Calu3 (cell line): ENCODE data around the gene NMNAT2. TPM values are rescaled to one million over a fixed set of nuclear protein-coding genes. Genes with fewer than 3 reads are reported as not detected.

Source experiments
- BruUV-seq: library from RNA; stranded (reverse); fragments of 400-500 nt; replicated peaks from 2 replicates; lab custom pipeline; 2021; lab: Mats Ljungman, UMichigan
- CTCF ChIA-PET: fragments of 300-600 bp; sonication (Branson Sonifier 250); formaldehyde crosslinking; loops from one replicate; lab custom pipeline; 2022; ENCODE audit warnings: antibody characterized with exemption; lab: Charles Lee
- DNase-seq: peaks from one replicate; pipeline ENCODE4 v3.0.0; 2022
- H3K27ac Mint-ChIP-seq: one replicate; pipeline ENCODE4 v1.8.0; 2022; ENCODE audit warnings: mixed read lengths; ENCODE audit not compliant: unreplicated experiment
- H3K27me3 Mint-ChIP-seq: one replicate; pipeline ENCODE4 v1.8.0; 2022; ENCODE audit warnings: mixed read lengths; ENCODE audit not compliant: unreplicated experiment
- H3K36me3 Mint-ChIP-seq: one replicate; pipeline ENCODE4 v1.8.0; 2022; ENCODE audit warnings: mild to moderate bottlenecking, moderate library complexity, mixed read lengths; ENCODE audit not compliant: insufficient read depth, unreplicated experiment
- H3K4me1 Mint-ChIP-seq: one replicate; pipeline ENCODE4 v1.8.0; 2022; ENCODE audit warnings: mild to moderate bottlenecking, low read depth, mixed read lengths; ENCODE audit not compliant: unreplicated experiment
- H3K4me3 Mint-ChIP-seq: one replicate; pipeline ENCODE4 v1.8.0; 2022; ENCODE audit warnings: mild to moderate bottlenecking, low read depth, moderate library complexity, mixed read lengths; ENCODE audit not compliant: unreplicated experiment
- H3K9me3 Mint-ChIP-seq: one replicate; pipeline ENCODE4 v1.8.0; 2022; ENCODE audit warnings: low read depth, mixed read lengths; ENCODE audit not compliant: unreplicated experiment
- intact Hi-C: fragments of 100-400 bp; cut with micrococcal nuclease; formaldehyde crosslinking; loops from one replicate; pipeline ENCODE4 v1.10.0; 2022; ENCODE audit not compliant: unreplicated experiment
- total RNA-seq: library from RNA; stranded (reverse); gene quantifications from 2 replicates; pipeline ENCODE4 v1.2.3, GENCODE V29; 2022
- TF ChIP-seq, protein P1 (sequence below): fragments of 200-600 bp; IDR thresholded peaks from one replicate; pipeline ENCODE4 v1.8.0; 2022; ENCODE audit warnings: antibody characterized with exemption; ENCODE audit not compliant: unreplicated experiment

NMNAT2 gene
- total RNA-seq, 1 experiment from 2014 or later, result 0.26 TPM

DNA sequence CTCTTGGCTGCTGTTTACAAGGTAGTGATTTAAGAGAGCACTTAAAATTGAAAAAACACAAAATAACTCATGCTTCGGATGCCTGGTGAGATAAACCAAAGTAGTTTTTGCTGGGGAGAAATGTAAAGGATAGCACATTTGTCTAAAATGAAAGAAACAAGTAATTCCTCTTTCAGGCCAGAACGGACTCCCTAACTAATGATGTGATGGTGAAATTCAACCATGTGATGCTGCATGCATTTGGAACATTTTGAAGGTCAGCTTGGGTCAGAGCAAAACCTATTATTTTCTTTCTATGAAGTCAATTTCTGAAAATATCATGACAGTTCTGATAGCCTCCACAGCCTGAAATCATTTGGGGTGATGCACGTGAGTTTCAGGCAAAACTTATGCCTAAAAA, 27.6 kb downstream of the NMNAT2 start:
- H3K36me3 Mint-ChIP-seq, result no peaks in the 10 kb centered on the region
- H3K27me3 Mint-ChIP-seq, result peaks cover 13% of the 10 kb centered on the region
- DNase-seq, result no peak
- no peaks in the 10 kb centered on the region for H3K4me1 Mint-ChIP-seq
- H3K9me3 Mint-ChIP-seq, result no peaks in the 10 kb centered on the region
- H3K4me3 Mint-ChIP-seq, result no peak overlapping the region
- BruUV-seq, result no TSS peak
- no peak overlapping the region for H3K27ac Mint-ChIP-seq
- TF ChIP-seq, protein P1, sequence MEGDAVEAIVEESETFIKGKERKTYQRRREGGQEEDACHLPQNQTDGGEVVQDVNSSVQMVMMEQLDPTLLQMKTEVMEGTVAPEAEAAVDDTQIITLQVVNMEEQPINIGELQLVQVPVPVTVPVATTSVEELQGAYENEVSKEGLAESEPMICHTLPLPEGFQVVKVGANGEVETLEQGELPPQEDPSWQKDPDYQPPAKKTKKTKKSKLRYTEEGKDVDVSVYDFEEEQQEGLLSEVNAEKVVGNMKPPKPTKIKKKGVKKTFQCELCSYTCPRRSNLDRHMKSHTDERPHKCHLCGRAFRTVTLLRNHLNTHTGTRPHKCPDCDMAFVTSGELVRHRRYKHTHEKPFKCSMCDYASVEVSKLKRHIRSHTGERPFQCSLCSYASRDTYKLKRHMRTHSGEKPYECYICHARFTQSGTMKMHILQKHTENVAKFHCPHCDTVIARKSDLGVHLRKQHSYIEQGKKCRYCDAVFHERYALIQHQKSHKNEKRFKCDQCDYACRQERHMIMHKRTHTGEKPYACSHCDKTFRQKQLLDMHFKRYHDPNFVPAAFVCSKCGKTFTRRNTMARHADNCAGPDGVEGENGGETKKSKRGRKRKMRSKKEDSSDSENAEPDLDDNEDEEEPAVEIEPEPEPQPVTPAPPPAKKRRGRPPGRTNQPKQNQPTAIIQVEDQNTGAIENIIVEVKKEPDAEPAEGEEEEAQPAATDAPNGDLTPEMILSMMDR, result no peak
- intact Hi-C loops, result no loop called here
- CTCF ChIA-PET, result no interaction called here

DNA sequence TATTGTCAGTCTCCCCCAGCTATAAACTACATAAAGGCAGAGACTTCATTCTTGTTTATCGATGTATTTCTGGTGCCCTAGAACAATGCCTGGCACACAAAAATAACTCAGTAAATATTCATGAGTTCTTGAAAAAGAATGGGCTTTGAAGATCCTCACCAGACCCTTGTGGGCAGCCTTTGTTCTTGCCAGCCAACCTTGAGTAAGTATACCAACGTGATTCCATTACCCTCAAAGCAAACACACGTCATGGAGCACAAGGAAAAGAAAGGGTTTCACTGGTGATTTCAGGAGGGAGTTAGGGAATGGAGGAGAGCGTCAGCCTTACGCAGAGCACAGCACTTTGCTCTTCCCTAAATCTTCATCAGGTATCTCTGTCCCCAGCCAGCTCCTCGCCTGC, 29.4 kb downstream of the NMNAT2 start:
- TF ChIP-seq, protein P1, result no peak
- Mint-ChIP-seq H3K27ac (no peak overlapping the region), H3K4me1 (no peaks in the 10 kb centered on the region), H3K9me3 (no peaks in the 10 kb centered on the region), H3K4me3 (no peak overlapping the region), H3K27me3 (no peaks in the 10 kb centered on the region), H3K36me3 (no peaks in the 10 kb centered on the region)
- CTCF ChIA-PET, result no interaction called here
- BruUV-seq, result no TSS peak
- intact Hi-C loops, result no loop called here
- no peak for DNase-seq

DNA sequence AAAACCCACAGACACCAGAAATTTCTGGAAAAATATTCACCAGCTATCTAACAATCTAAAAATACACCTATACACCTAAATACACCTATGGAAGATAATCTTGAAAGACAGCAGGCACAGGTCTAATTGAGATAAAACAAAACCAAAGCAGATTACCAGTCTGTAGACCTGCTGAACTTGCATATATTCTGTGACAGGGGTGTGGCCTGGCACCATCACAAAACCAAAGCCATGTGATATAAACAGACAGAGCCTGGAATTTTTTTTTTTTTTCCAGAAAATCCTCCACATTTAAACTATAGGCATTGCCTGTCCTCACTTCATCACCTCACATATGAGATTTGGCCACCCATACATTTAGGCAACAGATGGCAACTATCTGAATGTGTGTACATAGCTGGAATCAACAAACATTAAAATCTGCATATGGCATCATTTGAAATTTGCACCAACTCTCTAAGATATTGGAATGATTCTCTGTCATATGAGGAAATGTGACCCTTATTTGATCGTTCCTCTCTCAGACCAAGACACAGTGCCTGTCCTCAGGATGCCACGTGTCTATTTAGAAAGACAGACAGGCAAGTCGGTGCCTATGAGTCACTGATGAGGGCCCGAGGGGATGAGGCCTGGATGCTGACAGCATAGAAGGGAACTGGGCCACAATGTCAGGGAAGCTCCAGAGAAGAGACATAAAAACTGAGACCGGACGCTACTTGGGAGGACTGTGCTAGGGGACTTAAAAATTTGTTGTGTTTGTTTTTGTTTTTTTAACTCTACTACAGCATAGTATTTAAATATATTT, 32.6 kb downstream of the NMNAT2 start:
- no peak for DNase-seq
- no TSS peak for BruUV-seq
- CTCF ChIA-PET, result no interaction called here
- intact Hi-C loops, result no loop called here
- TF ChIP-seq, protein P1, result no peak
- Mint-ChIP-seq H3K4me3 (no peak overlapping the region), H3K4me1 (no peaks in the 10 kb centered on the region), H3K9me3 (no peaks in the 10 kb centered on the region), H3K36me3 (no peaks in the 10 kb centered on the region), H3K27ac (no peak overlapping the region), H3K27me3 (no peaks in the 10 kb centered on the region)

DNA sequence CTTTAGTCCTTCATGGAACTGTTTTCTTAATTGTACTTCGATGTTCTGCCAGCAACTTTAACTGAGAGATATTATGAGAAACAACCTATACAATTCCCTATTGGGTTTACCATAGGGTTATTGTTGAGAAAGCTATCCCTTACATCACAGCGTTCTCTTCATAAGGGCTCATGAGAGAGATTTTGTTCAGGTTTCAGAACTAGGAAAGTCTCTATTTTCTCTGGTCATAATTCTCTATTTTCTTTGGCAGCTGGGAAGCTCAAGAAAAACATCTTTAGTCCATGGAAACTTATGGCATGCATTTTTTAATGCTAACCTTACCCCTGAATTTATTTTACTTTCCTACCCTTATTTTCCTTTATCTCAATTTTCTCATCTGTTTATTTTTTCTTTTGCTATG, 38.2 kb downstream of the NMNAT2 start:
- Mint-ChIP-seq H3K4me3 (no peak overlapping the region), H3K9me3 (no peaks in the 10 kb centered on the region), H3K27ac (no peak overlapping the region), H3K27me3 (no peaks in the 10 kb centered on the region), H3K36me3 (no peaks in the 10 kb centered on the region), H3K4me1 (peaks cover 10% of the 10 kb centered on the region)
- DNase-seq, result no peak
- TF ChIP-seq, protein P1, result no peak
- intact Hi-C loops, result no loop called here
- CTCF ChIA-PET, result no interaction called here
- BruUV-seq, result no TSS peak
